HG03342 (cell line): ENCODE measurements around the gene NOP14.
"Not testable (repeated sequence)": the region's sequence is repeated elsewhere in the genome, so short reads cannot be mapped to it uniquely, and the experiment has no call there.

ENCODE experiments used
- ATAC-seq: cut with Tn5 transposase; IDR thresholded peaks from one replicate; pipeline ENCODE4 v1.9.1; 2021; ENCODE audit warnings: mild to moderate bottlenecking, moderate library complexity; ENCODE audit not compliant: unreplicated experiment

NOP14 gene

GRCh38 chr4:2962614-2963174 is 512 bp downstream of the NOP14 start:
- peak; percentile 21 for ATAC-seq

DNA sequence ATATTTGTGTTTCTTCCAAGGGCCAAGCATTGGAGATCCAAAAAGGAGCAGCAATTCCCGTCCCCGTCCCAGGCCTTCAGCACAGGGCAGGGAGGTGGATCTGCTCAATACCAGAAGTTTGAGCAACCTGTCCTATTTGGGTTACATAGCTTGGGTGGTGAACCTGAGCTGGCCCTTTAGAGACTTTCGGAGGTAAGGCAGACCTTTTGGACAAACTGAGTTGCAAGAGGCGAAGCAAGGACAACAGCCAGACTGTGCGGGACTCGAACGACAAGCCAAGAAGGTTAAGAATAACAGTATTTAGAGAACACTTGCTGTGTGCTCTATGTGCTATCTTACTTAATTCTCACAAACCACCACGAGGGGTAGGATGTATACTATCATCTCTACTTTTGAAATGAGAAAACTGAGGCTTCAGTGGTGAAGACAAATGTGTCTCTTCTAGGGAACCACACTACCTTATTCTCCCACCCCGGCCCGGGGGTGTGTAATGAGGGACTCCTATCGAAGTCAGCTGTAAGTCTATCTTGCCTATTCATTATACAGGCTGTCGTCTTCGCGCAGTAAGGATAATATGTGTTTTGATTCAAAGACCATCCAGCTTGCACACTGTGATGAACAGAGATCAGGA is 1.3 kb downstream of the NOP14 start:
- no peak for ATAC-seq

- no peak for ATAC-seq
Measured at GRCh38 chr4:2961421-2961810, 1.8 kb downstream of the NOP14 start.

- not testable (repeated sequence) for ATAC-seq
Measured at GRCh38 chr4:2960450-2960849, 2.8 kb downstream of the NOP14 start.

DNA sequence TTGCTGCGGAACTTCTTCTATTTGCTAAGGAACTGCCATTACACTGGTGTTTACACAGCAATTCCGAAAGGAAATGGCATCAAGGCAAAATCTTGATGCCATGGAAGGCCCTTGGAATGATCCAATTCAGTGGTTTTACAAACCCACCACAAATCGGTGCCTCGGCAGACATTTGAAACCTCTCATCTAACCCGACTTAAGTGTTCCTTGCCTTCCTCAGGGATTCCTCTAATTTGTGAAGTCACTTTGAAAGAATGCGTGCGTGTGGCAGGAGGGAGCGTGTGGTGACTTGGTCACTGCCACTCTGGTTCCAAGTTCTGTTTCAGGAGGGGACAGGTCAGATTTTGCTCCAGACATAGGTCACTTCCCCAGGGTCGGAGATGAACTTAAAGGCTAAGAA is 4.8 kb downstream of the NOP14 start:
- no peak for ATAC-seq

DNA sequence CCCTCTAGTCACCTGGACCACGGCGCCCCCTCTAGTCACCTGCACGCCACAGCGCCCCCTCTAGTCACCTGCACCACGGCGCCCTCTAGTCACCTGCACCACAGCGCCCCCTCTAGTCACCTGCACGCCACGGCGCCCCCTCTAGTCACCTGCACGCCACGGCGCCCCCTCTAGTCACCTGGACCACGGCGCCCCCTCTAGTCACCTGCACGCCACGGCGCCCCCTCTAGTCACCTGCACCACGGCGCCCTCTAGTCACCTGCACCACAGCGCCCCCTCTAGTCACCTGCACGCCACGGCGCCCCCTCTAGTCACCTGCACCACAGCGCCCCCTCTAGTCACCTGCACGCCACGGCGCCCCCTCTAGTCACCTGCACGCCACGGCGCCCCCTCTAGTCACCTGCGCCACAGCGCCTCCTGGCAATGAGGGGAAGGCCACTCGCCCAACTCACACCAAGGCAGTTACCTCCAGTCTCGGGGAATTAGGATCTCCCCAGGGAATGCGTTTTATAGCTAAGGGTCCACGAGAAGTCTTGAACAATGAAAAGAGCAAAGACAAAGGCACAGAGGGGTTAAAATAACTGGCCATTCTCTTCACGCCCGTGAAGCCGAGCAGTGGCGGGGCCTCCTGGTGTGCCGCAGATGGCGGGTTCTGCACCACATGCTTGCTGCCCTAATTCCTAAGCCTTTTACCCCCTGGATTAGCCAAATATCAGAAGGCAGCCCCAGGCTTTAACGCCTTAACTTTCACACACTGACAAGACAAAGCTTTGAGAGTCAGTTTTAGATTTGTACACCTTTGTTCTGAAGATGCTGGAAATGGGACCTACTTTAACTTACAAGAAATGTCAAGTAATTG is 7.8 kb downstream of the NOP14 start:
- not testable (repeated sequence) for ATAC-seq

GRCh38 chr4:2954358-2955185 is 8.6 kb downstream of the NOP14 start:
- ATAC-seq, result peak; percentile 52

DNA sequence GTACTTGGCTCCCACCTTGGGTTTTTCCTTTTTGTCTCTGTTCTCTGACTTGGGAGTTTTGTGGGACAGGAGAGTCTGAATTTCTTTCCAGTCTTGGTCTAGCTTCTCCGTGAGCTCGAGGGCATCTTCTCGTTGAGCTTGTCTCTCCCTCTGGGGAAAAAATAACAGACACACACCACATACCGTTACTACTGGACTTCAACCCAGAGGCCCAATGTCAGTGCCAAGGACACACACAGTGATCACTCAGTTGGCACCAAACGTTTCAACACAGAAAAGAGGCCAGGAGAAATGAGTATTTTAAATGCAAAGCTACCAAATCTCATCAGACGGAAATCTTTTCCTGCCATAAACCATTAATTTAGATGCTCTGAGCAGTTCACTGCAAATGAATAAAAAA is 9.7 kb downstream of the NOP14 start:
- no peak for ATAC-seq

GRCh38 chr4:2950221-2950989 is 12.8 kb downstream of the NOP14 start:
- no peak for ATAC-seq

- no peak for ATAC-seq
Measured at GRCh38 chr4:2949782-2950125, 13.5 kb downstream of the NOP14 start.

- no peak for ATAC-seq
Measured at GRCh38 chr4:2948895-2949781, 14.1 kb downstream of the NOP14 start.

- ATAC-seq, result no peak
Measured at GRCh38 chr4:2947926-2948325, 15.3 kb downstream of the NOP14 start.

DNA sequence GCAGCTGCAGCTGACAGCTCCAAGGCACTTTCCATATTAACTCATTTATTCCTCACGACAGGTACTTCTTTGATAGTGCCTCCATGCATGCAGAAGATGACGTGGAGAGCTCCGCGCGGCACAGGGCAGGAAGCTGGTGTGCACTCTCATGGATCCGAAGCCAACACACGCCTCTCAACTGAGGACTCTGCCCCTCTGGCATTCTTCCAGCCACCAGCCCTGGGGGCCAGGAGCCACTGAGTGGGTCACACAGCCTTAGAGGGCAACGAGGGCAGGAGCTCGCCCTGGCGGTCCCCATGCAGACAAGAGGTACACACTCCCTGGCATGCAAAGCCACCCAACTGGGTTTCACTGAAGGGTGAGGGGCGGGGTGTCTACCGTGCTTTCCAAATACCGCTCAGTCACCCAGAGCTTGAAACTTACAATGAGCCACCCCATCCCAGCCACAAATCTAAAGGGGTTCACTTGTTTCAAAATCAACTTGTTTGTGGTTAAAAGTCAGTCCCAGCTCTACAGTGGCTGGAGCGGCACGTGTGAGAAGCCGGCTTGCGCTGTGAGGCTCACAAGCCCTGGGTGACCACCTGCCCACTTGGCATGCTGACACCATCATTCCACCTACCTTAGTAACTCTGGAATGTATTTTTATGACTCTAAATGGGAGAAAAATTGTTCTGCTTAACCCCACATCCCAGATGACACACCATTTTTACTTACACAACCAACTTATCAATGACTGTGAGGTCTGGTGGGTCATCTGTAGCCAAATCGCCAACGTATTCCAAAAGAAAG is 16.2 kb downstream of the NOP14 start:
- no peak for ATAC-seq

DNA sequence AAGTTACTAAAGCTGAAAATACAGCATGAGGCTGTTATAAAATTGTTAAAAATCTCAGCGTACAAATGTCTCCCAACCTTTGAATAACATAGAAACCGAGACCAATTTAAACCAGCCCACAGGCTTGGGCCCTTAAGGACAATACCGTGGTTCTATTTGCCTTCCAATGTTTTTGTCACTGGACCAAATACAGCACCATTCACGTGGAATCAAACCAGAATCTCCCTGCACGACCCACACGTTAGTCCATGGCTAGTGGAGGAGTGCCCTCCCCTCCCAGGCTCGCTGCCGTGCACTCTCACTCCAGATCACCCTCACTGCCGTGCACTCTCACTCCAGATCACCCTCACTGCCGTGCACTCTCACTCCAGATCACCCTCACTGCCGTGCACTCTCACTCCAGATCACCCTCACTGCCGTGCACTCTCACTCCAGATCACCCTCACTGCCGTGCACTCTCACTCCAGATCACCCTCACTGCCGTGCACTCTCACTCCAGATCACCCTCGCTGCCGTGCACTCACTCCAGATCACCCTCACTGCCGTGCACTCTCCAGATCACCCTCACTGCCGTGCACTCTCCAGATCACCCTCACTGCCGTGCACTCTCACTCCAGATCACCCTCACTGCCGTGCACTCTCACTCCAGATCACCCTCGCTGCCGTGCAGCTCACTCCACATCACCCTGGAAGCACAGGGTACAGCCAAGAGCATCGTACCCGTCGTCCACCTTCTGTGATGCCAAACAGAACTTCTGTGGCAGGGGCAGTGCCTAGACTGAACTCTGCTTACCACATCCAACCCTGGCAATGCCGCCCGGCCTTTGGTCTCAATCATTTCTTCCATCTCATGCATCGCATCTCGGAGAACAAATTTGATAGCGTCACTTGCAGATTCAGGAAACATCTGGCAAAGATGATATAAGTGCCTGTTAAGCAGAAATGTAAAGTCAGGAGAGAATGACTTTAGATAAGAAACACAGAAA is 17.3 kb downstream of the NOP14 start:
- not testable (repeated sequence) for ATAC-seq

DNA sequence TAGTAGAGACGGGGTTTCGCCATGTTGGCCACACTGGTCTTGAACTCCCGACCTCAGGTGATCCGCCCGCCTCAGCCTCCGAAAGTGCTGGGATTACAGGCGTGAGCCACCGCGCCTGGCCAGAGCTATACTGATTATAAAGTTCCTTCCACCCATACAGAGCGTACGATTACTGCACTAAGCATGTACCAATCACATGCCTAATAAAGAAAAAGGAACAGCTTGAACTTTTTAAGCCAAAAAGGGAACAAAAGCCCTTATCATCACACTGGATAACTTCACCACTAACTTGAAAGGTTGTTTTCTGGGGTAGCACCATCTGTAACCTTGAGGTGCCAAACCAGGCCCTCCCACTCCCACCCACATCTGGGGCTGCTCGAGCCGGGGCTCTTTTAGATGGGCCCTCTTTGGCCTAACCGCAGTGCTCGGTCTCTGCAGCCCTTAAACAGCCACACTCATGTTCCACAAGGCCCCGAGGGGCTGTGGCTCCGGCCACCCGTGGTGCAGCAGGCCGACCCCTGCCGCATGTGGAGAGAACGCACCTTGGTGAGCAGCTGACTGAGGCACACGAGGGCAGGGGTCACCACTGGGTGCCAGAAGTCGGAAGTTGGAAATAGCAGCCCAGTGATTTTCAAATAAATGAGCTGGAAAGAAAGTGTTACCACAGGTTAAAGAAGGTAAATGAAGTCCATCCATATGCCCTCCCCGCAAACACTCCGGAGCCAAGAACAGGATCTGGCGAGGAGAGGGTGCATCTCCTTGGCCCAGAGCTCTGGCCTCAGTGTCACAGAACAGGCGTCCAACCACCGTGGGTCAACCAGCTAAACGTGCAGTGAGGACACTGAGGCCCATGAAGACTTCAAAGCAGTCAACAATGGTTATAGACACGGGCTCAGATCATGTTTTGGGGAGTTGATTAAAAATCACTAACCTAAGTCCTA is 18.4 kb downstream of the NOP14 start:
- ATAC-seq, result no peak

DNA sequence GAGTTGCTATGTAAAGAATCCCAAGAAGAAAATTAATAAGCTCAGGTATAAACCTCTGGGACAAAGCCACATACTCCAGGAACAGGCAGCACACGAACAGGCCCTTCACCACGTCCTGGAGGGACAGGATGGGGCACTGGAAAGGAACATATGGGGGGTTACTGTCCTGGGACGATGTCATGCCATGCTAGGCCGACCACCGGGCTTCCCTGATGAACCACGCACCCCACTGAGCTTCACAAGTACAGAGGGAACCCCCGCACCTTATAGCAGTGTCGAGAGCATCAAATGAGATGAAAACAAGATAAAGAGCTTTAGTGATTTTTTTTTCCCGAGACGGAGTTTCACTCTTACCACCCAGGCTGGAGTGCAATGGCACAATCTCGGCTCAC is 19.1 kb downstream of the NOP14 start:
- ATAC-seq, result no peak
